ENCODE measurements around the gene L3MBTL4. TPM values are rescaled to one million over a fixed set of nuclear protein-coding genes. Genes with fewer than 3 reads are reported as not detected.
"Not testable (repeated sequence)": the region's sequence is repeated elsewhere in the genome, so short reads cannot be mapped to it uniquely, and the experiment has no call there.

L3MBTL4 gene
- total RNA-seq, 3 donors from 2014 or later: 0.40 to 0.49 (median 0.42) TPM

DNA sequence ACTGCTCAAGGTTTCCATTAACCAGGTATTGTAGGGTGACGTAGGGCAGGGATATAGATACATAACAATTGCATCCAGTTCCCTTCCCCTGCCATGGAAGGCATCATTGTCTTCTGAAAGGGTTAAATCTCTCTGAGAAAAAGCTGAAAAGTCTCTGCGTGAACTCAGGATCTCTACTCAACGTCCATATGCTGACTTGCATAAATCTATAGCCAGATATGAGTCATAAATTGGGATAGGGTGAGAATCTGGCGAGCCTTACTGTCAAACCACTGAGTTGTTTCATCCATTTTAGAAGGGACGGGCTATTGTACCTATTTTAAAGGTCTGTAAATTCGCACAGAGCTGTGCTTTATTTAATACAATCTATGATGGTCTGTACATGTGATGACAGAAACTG is 258.3 kb downstream of the L3MBTL4 start:
- no peaks in the 10 kb centered on the region for H3K27me3 Mint-ChIP-seq (ENCODE audit: low read depth)
- peaks cover 4% of the 10 kb centered on the region for H3K9me3 Mint-ChIP-seq
- no peak for ATAC-seq
- DNase-seq: no peak
- no peaks in the 10 kb centered on the region for H3K4me1 Mint-ChIP-seq (ENCODE audit: low read depth)
- no peaks in the 10 kb centered on the region for H3K36me3 Mint-ChIP-seq (ENCODE audit: insufficient read depth)
- no peak overlapping the region for H3K4me3 Mint-ChIP-seq

DNA sequence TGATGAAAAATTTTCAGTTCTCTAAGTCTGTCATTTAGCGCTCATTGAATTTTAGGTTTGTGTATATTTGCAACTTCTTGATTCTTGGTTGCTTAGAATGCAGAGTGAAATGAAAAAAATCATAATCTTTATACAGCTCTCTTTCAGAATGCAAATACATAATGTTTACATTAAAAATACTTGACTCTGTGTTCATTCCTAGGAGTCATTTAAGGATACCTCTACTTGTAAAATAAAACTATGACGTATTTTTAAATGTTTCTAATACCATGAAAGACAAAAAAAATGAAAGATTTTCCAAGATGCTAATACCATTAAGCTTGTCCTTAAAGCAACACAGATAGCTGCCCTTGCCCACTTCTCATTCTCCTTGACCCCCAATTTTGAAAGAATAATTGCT is 259.0 kb downstream of the L3MBTL4 start:
- DNase-seq (no peak), ATAC-seq (no peak)
- Mint-ChIP-seq H3K27me3 (ENCODE audit: low read depth) (no peaks in the 10 kb centered on the region), H3K9me3 (peaks cover 4% of the 10 kb centered on the region), H3K4me3 (no peak overlapping the region), H3K36me3 (ENCODE audit: insufficient read depth) (no peaks in the 10 kb centered on the region), H3K4me1 (ENCODE audit: low read depth) (no peaks in the 10 kb centered on the region)

DNA sequence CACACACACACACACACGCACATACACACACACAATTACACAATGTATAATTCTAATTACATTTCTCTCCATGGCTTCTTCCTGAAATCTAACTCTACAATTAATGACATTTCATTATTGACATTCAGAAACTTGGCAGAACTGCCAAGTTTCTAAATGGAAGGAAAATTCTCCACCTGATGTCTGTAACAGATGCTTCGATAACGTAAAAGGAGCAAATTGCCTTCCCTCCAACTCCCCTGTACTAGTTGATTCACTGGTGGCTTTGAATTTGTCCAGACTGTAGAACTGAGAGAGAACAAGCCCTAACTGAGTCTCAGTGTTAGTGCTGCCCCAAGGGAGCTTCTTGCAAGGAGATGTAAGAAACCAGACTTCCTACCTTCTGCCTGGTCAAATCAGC is 264.3 kb downstream of the L3MBTL4 start:
- DNase-seq: no peak
- H3K27me3 Mint-ChIP-seq (ENCODE audit: low read depth): no peaks in the 10 kb centered on the region
- no peak overlapping the region for H3K4me3 Mint-ChIP-seq
- peaks cover 8% of the 10 kb centered on the region for H3K9me3 Mint-ChIP-seq
- H3K4me1 Mint-ChIP-seq (ENCODE audit: low read depth): no peaks in the 10 kb centered on the region
- no peaks in the 10 kb centered on the region for H3K36me3 Mint-ChIP-seq (ENCODE audit: insufficient read depth)
- ATAC-seq: no peak

DNA sequence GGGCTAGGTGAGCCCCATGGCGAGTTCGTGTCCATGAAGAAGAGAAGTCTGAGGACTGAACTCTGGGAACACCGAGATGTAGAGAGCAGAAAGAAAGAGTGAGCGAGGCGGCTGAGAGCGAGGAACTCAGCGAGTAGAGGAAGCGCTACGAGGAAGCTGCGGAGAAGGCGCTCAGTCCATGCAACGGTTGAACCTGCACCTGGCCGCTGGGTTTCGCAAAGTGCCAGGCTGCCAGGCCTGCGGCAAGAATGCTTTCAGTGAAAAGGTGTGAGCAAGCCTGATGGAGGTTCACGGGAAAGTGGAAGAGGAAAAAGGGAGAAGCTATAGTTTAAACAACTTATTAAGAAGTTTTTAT is 268.4 kb downstream of the L3MBTL4 start:
- Mint-ChIP-seq H3K36me3 (ENCODE audit: insufficient read depth) (no peaks in the 10 kb centered on the region), H3K27me3 (ENCODE audit: low read depth) (no peaks in the 10 kb centered on the region), H3K4me3 (no peak overlapping the region), H3K4me1 (ENCODE audit: low read depth) (no peaks in the 10 kb centered on the region), H3K9me3 (peaks cover 8% of the 10 kb centered on the region)
- ATAC-seq: no peak
- DNase-seq: no peak

DNA sequence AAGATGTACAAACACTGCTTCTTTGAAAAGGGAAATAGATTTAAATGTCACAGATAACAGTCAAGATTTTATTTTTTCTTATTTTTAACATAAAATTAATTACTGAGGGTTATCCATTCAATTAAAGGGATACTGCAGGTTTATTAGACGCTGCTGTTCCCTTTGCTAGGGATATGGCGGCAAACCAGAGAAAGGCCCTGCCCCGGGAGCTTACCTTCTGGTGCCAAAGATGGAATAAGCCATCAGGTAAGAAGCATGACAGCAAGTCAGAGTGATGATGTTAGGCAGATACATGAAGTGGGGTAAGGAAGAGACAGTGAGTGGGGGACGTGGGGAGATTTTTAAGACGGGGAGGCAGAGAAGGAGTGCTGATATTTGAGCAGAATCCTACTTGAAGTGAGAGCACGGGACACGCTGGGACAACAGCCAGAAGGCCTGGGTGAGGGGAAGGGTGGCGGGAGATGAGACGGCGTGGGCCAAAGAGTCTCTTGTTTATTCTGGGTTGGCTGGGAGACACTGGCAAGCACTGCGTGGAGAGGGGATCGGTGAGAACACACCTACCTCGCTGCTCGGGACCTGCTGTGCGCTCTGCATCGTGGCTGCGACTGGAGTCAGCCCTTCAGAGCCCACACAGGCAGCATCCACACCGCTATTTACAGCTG is 268.9 kb downstream of the L3MBTL4 start:
- no peak overlapping the region for H3K4me3 Mint-ChIP-seq
- H3K9me3 Mint-ChIP-seq: peaks cover 8% of the 10 kb centered on the region
- H3K36me3 Mint-ChIP-seq (ENCODE audit: insufficient read depth): no peaks in the 10 kb centered on the region
- H3K4me1 Mint-ChIP-seq (ENCODE audit: low read depth): no peaks in the 10 kb centered on the region
- ATAC-seq (no peak), DNase-seq (no peak)
- no peaks in the 10 kb centered on the region for H3K27me3 Mint-ChIP-seq (ENCODE audit: low read depth)

DNA sequence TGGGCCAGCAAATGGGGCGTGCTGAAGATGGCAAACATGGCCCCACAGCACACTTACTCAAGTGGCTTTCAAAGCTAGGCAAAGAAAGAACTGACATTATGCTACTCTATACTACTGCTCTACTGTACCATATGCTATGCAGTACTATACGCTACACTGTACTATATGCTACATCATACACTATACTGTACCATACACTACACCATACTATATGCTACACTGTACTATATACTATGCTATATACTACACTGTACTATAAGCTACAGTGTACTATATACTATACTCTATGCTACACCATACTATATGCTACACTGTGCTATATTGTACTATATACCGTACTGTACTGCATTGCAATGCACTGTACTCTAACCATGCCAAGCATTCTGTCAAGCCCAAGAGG is 275.7 kb downstream of the L3MBTL4 start:
- Mint-ChIP-seq H3K27me3 (ENCODE audit: low read depth) (no peaks in the 10 kb centered on the region), H3K4me3 (no peak overlapping the region), H3K9me3 (no peaks in the 10 kb centered on the region), H3K36me3 (ENCODE audit: insufficient read depth) (peaks cover 2% of the 10 kb centered on the region), H3K4me1 (ENCODE audit: low read depth) (no peaks in the 10 kb centered on the region)
- ATAC-seq: no peak
- no peak for DNase-seq

DNA sequence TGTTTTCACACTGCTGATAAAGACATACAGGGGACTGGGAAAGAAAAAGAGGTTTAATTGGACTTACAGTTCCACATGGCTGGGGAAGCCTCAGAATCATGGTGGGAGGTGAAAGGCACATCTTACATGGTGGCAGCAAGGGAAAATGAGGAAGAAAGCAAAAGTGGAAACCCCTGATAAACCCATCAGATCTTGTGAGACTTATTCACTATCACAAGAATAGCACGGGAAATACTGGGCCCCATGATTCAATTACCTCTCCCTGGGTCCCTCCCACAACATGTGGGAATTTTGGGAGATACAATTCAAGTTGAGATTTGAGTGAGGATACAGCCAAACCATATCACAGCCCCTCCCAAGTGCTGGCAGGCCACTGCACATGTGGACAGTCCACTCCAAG is 278.8 kb downstream of the L3MBTL4 start:
- not testable (repeated sequence) for DNase-seq; H3K9me3 Mint-ChIP-seq; H3K27me3 Mint-ChIP-seq (ENCODE audit: low read depth); H3K36me3 Mint-ChIP-seq (ENCODE audit: insufficient read depth); H3K4me1 Mint-ChIP-seq (ENCODE audit: low read depth); H3K4me3 Mint-ChIP-seq; ATAC-seq

DNA sequence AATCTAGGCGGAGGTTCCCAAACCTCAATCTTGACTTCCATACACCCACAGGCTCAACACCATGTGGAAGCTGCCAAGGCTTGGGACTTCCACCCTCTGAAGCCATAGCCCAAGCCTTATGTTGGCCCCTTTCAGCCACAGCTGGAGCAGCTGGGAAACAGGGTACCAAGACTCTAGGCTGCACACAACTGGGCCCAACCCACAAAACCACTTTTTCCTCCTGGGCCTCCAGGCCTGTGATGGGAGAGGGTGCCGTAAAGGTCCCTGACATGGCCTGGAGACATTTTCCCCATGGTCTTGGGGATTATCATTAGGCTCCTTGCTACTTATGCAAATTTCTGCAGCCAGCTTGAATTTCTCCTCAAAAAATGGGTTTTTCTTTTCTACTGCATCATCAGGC is 279.7 kb downstream of the L3MBTL4 start:
- not testable (repeated sequence) for ATAC-seq; H3K4me1 Mint-ChIP-seq (ENCODE audit: low read depth); DNase-seq; H3K36me3 Mint-ChIP-seq (ENCODE audit: insufficient read depth); H3K4me3 Mint-ChIP-seq; H3K27me3 Mint-ChIP-seq (ENCODE audit: low read depth); H3K9me3 Mint-ChIP-seq

DNA sequence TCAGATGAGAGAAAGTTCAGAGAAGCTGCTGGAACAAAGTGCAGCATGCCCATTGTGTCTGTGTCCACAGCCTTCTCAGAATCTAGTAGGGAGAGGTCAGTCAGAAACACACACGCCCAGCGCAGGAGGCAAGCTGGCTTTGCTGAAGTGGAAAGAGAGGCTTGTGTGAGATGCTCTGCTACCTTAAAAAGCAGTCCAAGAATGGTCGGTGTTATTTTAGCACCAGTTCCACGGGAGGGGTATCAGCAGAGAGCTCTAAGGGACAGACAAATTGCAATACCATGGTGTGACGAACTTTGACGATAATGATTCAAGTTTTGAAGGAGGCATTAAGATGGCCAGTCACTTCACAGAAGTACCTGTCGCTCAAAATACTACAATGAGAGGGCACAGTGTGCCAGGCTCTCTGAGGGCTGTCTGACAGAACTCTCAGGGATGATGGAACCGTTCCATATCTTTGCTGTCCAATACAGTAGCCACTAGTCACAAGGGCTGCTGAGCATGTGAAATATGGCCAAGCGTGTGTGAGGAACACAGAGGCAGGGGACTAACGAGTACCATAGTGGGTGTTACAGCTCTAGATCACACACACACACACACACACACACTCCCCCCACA is 281.9 kb downstream of the L3MBTL4 start:
- H3K27me3 Mint-ChIP-seq (ENCODE audit: low read depth): no peaks in the 10 kb centered on the region
- DNase-seq (no peak), ATAC-seq (no peak)

DNA sequence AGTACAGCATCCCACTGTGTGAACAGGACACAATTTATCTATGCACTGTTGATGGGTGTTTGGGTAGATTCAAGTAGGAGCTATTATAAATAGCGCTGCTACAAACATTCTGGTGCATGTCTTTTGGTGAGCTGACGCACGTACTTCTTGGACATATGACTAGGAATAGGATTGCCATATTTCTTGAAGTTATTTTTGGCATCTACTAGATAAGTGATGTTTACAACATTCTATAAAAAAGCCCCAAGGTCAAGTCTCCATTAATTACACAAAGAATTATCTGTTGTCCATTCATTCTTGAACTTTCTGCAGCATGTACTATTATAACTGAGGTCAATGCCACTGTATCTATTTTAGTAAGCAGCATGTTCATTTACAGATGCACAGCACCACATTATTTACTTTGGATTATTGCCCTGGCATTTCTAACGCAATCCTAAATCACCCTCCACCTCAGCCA is 293.9 kb downstream of the L3MBTL4 start:
- H3K27me3 Mint-ChIP-seq (ENCODE audit: low read depth): no peaks in the 10 kb centered on the region
- H3K36me3 Mint-ChIP-seq (ENCODE audit: insufficient read depth): no peaks in the 10 kb centered on the region
- no peak overlapping the region for H3K4me3 Mint-ChIP-seq
- H3K4me1 Mint-ChIP-seq (ENCODE audit: low read depth): no peaks in the 10 kb centered on the region
- DNase-seq (no peak), ATAC-seq (no peak)
- no peaks in the 10 kb centered on the region for H3K9me3 Mint-ChIP-seq

More for the DNA sequence above, 281.9 kb downstream of the L3MBTL4 start:
- Mint-ChIP-seq H3K9me3 (peaks cover 7% of the 10 kb centered on the region), H3K36me3 (ENCODE audit: insufficient read depth) (peaks cover 2% of the 10 kb centered on the region), H3K4me1 (ENCODE audit: low read depth) (no peaks in the 10 kb centered on the region), H3K4me3 (no peak overlapping the region)

DNA sequence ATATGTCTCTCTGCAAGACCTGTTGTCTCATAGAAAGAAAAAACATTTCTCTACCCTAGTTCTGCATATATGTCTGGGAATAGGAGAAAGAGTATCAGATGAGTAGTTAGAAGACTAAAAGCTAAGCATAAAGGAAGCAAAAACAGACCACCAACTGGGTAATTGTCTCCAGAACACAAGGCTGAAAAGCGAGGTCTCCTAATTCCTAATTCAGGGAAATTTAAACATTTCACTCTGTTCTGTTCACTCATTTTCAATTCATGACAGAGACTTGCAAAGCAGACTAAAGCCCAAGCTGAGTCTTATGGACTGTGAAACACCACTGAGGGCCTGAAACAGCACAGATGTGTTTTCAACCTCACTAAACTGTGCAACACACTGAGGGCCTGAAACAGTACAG is 294.9 kb downstream of the L3MBTL4 start:
- no peak overlapping the region for H3K4me3 Mint-ChIP-seq
- no peaks in the 10 kb centered on the region for H3K27me3 Mint-ChIP-seq (ENCODE audit: low read depth)
- no peaks in the 10 kb centered on the region for H3K9me3 Mint-ChIP-seq
- no peaks in the 10 kb centered on the region for H3K36me3 Mint-ChIP-seq (ENCODE audit: insufficient read depth)
- H3K4me1 Mint-ChIP-seq (ENCODE audit: low read depth): no peaks in the 10 kb centered on the region
- no peak for DNase-seq
- no peak for ATAC-seq

DNA sequence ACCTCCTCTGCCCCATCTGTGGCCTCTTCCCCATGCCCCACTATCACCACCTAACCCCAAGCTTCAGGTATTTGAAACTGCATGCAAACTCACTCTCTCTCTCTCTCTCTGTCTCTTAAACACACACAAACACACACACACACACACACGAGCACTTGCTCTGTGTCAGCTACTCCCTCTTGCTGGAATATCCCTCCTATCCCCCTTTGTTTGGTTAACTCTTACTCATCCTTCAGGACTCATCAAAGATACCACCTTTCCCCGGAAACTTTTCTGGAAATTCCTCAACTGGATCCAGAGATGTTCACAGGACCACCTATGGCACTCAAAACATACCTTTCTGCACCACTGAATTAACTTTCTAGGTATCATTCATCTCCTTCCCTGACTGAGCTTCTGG is 296.6 kb downstream of the L3MBTL4 start:
- H3K4me3 Mint-ChIP-seq: no peak overlapping the region
- no peaks in the 10 kb centered on the region for H3K27me3 Mint-ChIP-seq (ENCODE audit: low read depth)
- no peaks in the 10 kb centered on the region for H3K4me1 Mint-ChIP-seq (ENCODE audit: low read depth)
- no peak for DNase-seq
- H3K9me3 Mint-ChIP-seq: no peaks in the 10 kb centered on the region
- no peak for ATAC-seq
- no peaks in the 10 kb centered on the region for H3K36me3 Mint-ChIP-seq (ENCODE audit: insufficient read depth)

DNA sequence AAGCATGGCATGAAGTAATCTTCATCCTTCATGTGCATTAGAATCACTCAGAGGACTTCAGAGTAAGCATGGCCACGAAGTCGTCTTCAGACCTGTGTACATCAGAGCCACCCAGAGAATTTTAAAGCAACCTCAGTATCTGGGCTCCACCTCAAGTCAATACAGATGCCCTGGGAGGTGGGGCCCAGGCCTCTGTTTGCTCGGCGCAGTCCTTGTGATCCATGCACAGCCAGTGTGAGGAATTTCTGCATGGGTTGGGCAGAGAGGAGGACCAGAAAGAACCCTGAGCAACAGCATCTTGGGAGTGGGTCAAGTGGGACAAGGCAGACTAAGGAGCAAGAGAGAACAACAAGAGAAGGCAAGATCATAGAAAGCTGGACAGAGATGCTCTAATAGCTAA is 299.0 kb downstream of the L3MBTL4 start:
- no peaks in the 10 kb centered on the region for H3K4me1 Mint-ChIP-seq (ENCODE audit: low read depth)
- no peaks in the 10 kb centered on the region for H3K9me3 Mint-ChIP-seq
- DNase-seq: no peak
- no peak for ATAC-seq
- H3K36me3 Mint-ChIP-seq (ENCODE audit: insufficient read depth): no peaks in the 10 kb centered on the region
- no peak overlapping the region for H3K4me3 Mint-ChIP-seq
- H3K27me3 Mint-ChIP-seq (ENCODE audit: low read depth): no peaks in the 10 kb centered on the region

DNA sequence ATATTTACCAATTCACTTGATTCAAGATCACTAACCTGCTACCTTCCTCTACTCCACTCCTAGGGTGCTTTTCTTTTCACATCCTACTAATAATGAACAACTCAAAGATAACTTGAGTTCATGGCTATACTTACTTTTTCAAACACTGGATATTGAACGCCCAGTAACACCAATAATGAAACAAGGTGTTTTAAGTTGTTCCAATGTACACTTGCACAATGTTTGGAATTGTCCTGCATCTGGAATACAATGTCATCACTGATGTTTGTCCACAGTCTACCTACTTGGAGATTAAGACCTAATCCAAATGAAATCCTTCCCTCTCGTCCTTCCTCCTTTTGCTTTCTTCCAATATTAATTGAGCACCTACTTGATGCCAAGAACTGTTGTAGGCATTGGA is 301.1 kb downstream of the L3MBTL4 start:
- H3K36me3 Mint-ChIP-seq (ENCODE audit: insufficient read depth): no peaks in the 10 kb centered on the region
- DNase-seq (no peak), ATAC-seq (no peak)
- H3K4me1 Mint-ChIP-seq (ENCODE audit: low read depth): no peaks in the 10 kb centered on the region
- H3K4me3 Mint-ChIP-seq: no peak overlapping the region
- H3K9me3 Mint-ChIP-seq: no peaks in the 10 kb centered on the region
- H3K27me3 Mint-ChIP-seq (ENCODE audit: low read depth): no peaks in the 10 kb centered on the region

DNA sequence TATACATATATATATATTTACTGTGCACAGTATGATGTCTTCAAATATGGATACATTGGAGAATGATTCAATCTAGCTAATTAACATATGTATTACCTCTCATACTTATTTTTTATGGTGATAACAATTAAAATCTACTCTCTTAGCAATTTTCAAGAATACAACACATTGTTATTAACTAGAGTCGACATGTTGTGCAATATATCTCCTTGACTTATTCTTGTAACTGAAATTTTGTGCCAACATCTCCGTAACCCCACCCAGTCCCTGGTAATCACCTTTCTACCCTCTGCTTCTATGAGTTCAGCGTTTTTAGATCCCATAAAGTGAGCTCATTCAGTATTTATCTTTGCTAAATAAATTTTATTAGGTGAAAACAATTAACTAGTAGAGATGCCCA is 303.0 kb downstream of the L3MBTL4 start:
- no peak overlapping the region for H3K4me3 Mint-ChIP-seq
- ATAC-seq: no peak
- no peaks in the 10 kb centered on the region for H3K36me3 Mint-ChIP-seq (ENCODE audit: insufficient read depth)
- no peaks in the 10 kb centered on the region for H3K9me3 Mint-ChIP-seq
- no peak for DNase-seq
- H3K4me1 Mint-ChIP-seq (ENCODE audit: low read depth): no peaks in the 10 kb centered on the region
- H3K27me3 Mint-ChIP-seq (ENCODE audit: low read depth): no peaks in the 10 kb centered on the region
